Osteoblast (primary cell): ENCODE data around the gene TENT4B. TPM values are rescaled to one million over a fixed set of nuclear protein-coding genes. Genes with fewer than 3 reads are reported as not detected.

Source experiments
- DNase-seq: peaks from one replicate; pipeline ENCODE4 v3.0.0; 2011; ENCODE audit warnings: low spot score, mixed read lengths; ENCODE audit not compliant: insufficient read length; ENCODE audit errors: missing footprints
- H2AFZ ChIP-seq: 2 replicates; pipeline ENCODE4 v1.6.0; 2011; ENCODE audit warnings: mild to moderate bottlenecking, low read length
- H3K27ac ChIP-seq: 2 replicates; pipeline ENCODE4 v1.5.1; 2011; ENCODE audit warnings: mild to moderate bottlenecking, low read depth, low read length, moderate library complexity
- H3K27me3 ChIP-seq: 2 replicates; pipeline ENCODE4 v1.6.0; 2012; ENCODE audit warnings: mild to moderate bottlenecking, control low read depth, inconsistent platforms, low read length, moderate library complexity; ENCODE audit not compliant: insufficient read depth
- H3K36me3 ChIP-seq: 2 replicates; pipeline ENCODE4 v1.5.1; 2011; ENCODE audit warnings: mild to moderate bottlenecking, low read length, control low read depth, moderate library complexity; ENCODE audit not compliant: insufficient read depth
- H3K4me1 ChIP-seq: 2 replicates; pipeline ENCODE4 v1.5.1; 2011; ENCODE audit warnings: mild to moderate bottlenecking, low read length, control low read depth, moderate library complexity; ENCODE audit not compliant: insufficient read depth
- H3K4me2 ChIP-seq: 2 replicates; pipeline ENCODE4 v1.6.0; 2011; ENCODE audit warnings: mild to moderate bottlenecking, low read length; ENCODE audit not compliant: insufficient read depth
- H3K4me3 ChIP-seq: fragments of 200-600 bp; sonication (generic); 3 replicates; pipeline ENCODE4 v1.5.1; 2012; ENCODE audit warnings: mild to moderate bottlenecking, low read length, inconsistent platforms; ENCODE audit not compliant: insufficient read depth
- H3K79me2 ChIP-seq: 2 replicates; pipeline ENCODE4 v1.6.0; 2012; ENCODE audit warnings: mild to moderate bottlenecking, low read length, control low read depth, inconsistent platforms; ENCODE audit not compliant: insufficient read depth
- H3K9me3 ChIP-seq: 2 replicates; pipeline ENCODE4 v1.5.1; 2011; ENCODE audit warnings: low read depth, low read length, control low read depth
- H4K20me1 ChIP-seq: 2 replicates; pipeline ENCODE4 v1.6.0; 2012; ENCODE audit warnings: mild to moderate bottlenecking, low read length, control low read depth; ENCODE audit not compliant: insufficient read depth
- total RNA-seq: library from RNA; depleted of rRNA; stranded (reverse); fragments of >200 nt; gene quantifications from 2 replicates; pipeline ENCODE4 v1.2.3, GENCODE V29; 2012
- TF ChIP-seq, protein P1 (sequence below): IDR thresholded peaks from 2 replicates; pipeline ENCODE4 v1.5.1; 2011; ENCODE audit warnings: mild to moderate bottlenecking, low read depth, low read length, moderate library complexity; ENCODE audit errors: extremely low read depth

Gene TENT4B
- total RNA-seq, 1 donor: 10.1 TPM

GRCh38 chr16:50247906-50248608 lies 95.0 kb downstream of the TENT4B start:
- Histone ChIP-seq H3K4me1 (peaks cover 40% of the 10 kb centered on the region), H2AFZ (no peak overlapping the region), H3K27ac (no peak overlapping the region), H3K36me3 (peaks cover 3% of the 10 kb centered on the region), H3K27me3 (no peaks in the 10 kb centered on the region), H3K9me3 (no peaks in the 10 kb centered on the region), H4K20me1 (no peaks in the 10 kb centered on the region), H3K4me2 (no peak overlapping the region), H3K79me2 (peaks cover 40% of the 10 kb centered on the region), H3K4me3 (no peak overlapping the region)
- peak; percentile 68 for DNase-seq
- TF ChIP-seq, protein P1, sequence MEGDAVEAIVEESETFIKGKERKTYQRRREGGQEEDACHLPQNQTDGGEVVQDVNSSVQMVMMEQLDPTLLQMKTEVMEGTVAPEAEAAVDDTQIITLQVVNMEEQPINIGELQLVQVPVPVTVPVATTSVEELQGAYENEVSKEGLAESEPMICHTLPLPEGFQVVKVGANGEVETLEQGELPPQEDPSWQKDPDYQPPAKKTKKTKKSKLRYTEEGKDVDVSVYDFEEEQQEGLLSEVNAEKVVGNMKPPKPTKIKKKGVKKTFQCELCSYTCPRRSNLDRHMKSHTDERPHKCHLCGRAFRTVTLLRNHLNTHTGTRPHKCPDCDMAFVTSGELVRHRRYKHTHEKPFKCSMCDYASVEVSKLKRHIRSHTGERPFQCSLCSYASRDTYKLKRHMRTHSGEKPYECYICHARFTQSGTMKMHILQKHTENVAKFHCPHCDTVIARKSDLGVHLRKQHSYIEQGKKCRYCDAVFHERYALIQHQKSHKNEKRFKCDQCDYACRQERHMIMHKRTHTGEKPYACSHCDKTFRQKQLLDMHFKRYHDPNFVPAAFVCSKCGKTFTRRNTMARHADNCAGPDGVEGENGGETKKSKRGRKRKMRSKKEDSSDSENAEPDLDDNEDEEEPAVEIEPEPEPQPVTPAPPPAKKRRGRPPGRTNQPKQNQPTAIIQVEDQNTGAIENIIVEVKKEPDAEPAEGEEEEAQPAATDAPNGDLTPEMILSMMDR: no peak

GRCh38 chr16:50248845-50249244 lies 95.7 kb downstream of the TENT4B start:
- Histone ChIP-seq H4K20me1 (no peaks in the 10 kb centered on the region), H3K9me3 (no peaks in the 10 kb centered on the region), H3K27me3 (no peaks in the 10 kb centered on the region), H3K27ac (no peak overlapping the region), H3K79me2 (peaks cover 43% of the 10 kb centered on the region), H3K4me3 (no peak overlapping the region), H3K4me1 (peaks cover 40% of the 10 kb centered on the region), H2AFZ (no peak overlapping the region), H3K36me3 (peaks cover 3% of the 10 kb centered on the region), H3K4me2 (no peak overlapping the region)
- TF ChIP-seq, protein P1: no peak
- no peak for DNase-seq

DNA sequence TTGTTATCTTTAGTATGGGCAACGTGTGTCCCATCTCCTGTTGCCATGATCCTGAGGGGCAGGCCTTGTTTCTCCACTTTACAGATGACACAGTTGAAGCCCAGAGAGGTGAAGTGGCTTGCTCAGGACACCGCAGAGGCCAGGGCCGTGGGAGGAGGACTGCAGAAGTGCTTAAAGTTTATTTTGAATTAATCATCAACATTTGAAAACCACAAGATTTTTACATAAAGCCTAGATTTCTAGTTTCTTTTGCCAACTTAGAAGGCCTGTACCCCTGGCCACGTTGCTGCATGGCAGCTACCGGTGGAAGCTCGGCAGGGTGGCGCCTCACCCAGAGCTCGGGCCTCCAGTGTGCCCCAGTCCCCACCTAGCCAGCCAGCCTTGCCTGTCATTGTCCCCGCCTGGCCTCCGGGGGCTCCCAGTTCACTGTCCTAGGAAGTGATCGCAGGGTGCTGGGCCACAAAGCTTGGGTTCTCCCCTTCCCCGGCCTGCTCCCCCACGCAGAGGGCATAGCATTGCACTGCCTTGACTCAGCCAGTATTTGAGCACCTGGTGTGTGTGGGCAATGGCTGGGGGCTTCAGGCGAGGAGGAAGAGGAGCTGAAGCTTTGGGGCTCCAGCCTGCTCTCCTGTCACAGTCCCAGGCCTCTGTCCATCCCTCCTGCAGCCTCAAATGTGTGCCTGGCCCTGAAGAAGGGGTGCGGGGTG lies 98.4 kb downstream of the TENT4B start:
- Histone ChIP-seq H3K4me2 (peak overlapping the region; percentile 60), H3K79me2 (peaks cover 40% of the 10 kb centered on the region), H3K4me3 (no peak overlapping the region), H3K27ac (peak overlapping the region; percentile 89), H2AFZ (peak overlapping the region; percentile 81), H4K20me1 (no peaks in the 10 kb centered on the region), H3K4me1 (peaks cover 27% of the 10 kb centered on the region), H3K36me3 (peaks cover 3% of the 10 kb centered on the region), H3K27me3 (no peaks in the 10 kb centered on the region), H3K9me3 (no peaks in the 10 kb centered on the region)
- peak; percentile 98 for DNase-seq
- TF ChIP-seq, protein P1: no peak

- H3K27me3 ChIP-seq: no peaks in the 10 kb centered on the region
- no peak overlapping the region for H3K4me3 ChIP-seq
- peaks cover 3% of the 10 kb centered on the region for H3K36me3 ChIP-seq
- peak overlapping the region; percentile 89 for H3K27ac ChIP-seq
- TF ChIP-seq, protein P1: no peak
- no peak overlapping the region for H2AFZ ChIP-seq
- H3K79me2 ChIP-seq: peaks cover 34% of the 10 kb centered on the region
- no peak overlapping the region for H3K4me2 ChIP-seq
- no peaks in the 10 kb centered on the region for H3K9me3 ChIP-seq
- H3K4me1 ChIP-seq: peaks cover 22% of the 10 kb centered on the region
- H4K20me1 ChIP-seq: no peaks in the 10 kb centered on the region
- DNase-seq: no peak
Measured at GRCh38 chr16:50252082-50252611, 99.0 kb downstream of the TENT4B start.
